A673 (cell line): ENCODE data around the gene TGFBR1.

Experiments used
- CTCF ChIP-seq: fragments of 300-800, 200-600 bp; sonication (generic); conservative IDR thresholded peaks from 2 replicates; pipeline ENCODE4 v1.5.1; 2017; ENCODE audit warnings: low read depth, mild to moderate bottlenecking, antibody characterized with exemption, low read length, moderate library complexity, mixed read lengths
- EZH2 ChIP-seq: fragments of 200-600 bp; sonication (generic); IDR thresholded peaks from 2 replicates; pipeline ENCODE4 v1.6.1; 2017; ENCODE audit warnings: borderline replicate concordance, low read depth, mild to moderate bottlenecking, mixed read lengths, antibody characterized with exemption, low read length; ENCODE audit not compliant: poor library complexity, severe bottlenecking

GRCh38 chr9:99063522-99063921 lies 41.4 kb upstream of the TGFBR1 start:
- TF ChIP-seq CTCF (no peak), EZH2 (no peak)
